ENCODE results near the gene TSPYL6. TPM values are rescaled to one million over a fixed set of nuclear protein-coding genes. Genes with fewer than 3 reads are reported as not detected.

The TSPYL6 gene
- polyA plus RNA-seq, 1 of the 3 experiments (the other 2 are of a cell fraction): not detected

DNA sequence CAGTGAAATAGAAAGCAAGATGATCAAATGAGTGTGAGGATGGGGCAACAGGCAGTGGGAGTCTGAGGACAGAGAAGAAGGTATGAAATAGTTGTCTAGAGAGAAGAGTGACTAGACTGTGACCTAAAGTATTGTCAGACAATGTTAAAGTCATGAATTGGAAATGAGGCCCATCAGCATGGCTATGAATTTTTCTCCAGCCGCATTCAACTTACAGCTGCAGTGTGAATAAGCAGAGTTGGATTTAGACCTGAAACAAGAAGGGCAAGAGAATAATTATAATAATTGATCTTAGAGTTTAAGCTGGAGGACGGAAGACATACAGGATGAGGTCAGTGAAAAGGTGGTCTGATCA is 4.2 kb upstream of the TSPYL6 start (continued):
- TF ChIP-seq, protein P1, sequence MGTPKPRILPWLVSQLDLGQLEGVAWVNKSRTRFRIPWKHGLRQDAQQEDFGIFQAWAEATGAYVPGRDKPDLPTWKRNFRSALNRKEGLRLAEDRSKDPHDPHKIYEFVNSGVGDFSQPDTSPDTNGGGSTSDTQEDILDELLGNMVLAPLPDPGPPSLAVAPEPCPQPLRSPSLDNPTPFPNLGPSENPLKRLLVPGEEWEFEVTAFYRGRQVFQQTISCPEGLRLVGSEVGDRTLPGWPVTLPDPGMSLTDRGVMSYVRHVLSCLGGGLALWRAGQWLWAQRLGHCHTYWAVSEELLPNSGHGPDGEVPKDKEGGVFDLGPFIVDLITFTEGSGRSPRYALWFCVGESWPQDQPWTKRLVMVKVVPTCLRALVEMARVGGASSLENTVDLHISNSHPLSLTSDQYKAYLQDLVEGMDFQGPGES (IDR thresholded peaks at IDR 0.05; ENCODE audit: low read depth, low read length): no peak
- TF ChIP-seq YY1 (IDR thresholded peaks at IDR 0.05; ENCODE audit: low read depth): no peak
- TF ChIP-seq FOSL2 (IDR thresholded peaks at IDR 0.05; ENCODE audit: borderline replicate concordance, low read depth): no peak

DNA sequence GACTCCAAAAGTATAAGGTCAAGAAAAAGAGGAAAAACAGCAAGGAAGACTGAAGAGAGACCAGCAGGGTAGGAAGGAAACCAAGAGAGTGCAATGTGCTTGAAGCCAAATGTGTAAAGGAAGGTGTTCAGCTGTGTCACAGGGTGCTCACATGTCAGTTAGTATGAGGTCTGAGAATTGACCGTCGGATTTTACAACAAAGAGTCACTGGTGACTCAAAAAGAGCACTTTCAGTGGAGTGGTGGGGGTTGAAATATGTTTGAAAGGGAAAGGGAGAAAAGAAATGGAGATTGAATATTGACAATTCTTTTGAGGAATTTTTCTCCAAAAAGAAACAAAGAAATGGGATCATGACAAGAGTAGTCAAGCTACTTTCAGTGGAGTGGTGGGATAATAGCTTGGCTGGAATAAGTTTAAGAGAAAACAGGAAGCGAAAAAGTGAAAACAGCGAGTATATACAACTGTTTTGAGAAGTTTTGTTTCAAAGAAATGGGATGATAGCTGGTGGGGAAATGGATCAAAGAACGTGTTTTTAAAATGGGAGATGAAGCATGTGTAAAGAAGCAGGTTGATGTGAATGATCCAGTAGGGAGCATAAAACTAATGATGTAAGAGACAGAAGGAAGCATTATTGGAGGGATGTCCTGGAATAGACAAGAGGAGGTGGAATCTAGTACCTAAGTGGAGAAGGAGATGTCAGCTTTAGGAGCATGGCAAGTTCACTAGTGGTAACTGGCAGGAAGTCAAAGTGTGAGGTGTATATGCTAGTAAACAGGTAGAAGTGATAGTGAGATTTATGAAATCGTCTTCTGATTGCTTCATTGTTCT is 3.6 kb upstream of the TSPYL6 start:
- Histone ChIP-seq H3K9me2 (no peaks in the 10 kb centered on the region), H3K36me3 (replicated peaks in 1 of 2; ENCODE audit: control insufficient read depth in 1 of 2, insufficient read depth in 2 of 2, low read length in 1 of 2) (no peaks in the 10 kb centered on the region), H3K4me1 (ENCODE audit: control insufficient read depth in 1 of 2, insufficient read depth in 2 of 2, low read depth in 1 of 2, low read length in 1 of 2) (peaks cover 0 to 3% of the 10 kb centered on the region in 2 experiments; a peak in 2 of 4 replicates), H3K79me2 (ENCODE audit: insufficient read depth) (no peaks in the 10 kb centered on the region), H3K4me2 (no peak overlapping the region), H3K4me3 (ENCODE audit: low read depth in 2 of 2, low read length in 1 of 2) (no peak overlapping the region), H3K27me3 (ENCODE audit: insufficient read depth) (no peaks in the 10 kb centered on the region), H2AFZ (ENCODE audit: low read depth) (no peak overlapping the region), H3K9me3 (no peaks in the 10 kb centered on the region), H3F3A (replicated peaks; ENCODE audit: insufficient read depth) (peaks cover 6% of the 10 kb centered on the region), H3K9ac (no peak overlapping the region), H3K27ac (ENCODE audit: low read depth in 2 of 2, low read length in 1 of 2) (no peak overlapping the region), H4K20me1 (ENCODE audit: insufficient read depth) (no peaks in the 10 kb centered on the region)
- WGBS (ENCODE audit: low lambda C conversion rate): 64% methylated on average over 6 of the region's 6 CpGs
- TF ChIP-seq, protein P2, sequence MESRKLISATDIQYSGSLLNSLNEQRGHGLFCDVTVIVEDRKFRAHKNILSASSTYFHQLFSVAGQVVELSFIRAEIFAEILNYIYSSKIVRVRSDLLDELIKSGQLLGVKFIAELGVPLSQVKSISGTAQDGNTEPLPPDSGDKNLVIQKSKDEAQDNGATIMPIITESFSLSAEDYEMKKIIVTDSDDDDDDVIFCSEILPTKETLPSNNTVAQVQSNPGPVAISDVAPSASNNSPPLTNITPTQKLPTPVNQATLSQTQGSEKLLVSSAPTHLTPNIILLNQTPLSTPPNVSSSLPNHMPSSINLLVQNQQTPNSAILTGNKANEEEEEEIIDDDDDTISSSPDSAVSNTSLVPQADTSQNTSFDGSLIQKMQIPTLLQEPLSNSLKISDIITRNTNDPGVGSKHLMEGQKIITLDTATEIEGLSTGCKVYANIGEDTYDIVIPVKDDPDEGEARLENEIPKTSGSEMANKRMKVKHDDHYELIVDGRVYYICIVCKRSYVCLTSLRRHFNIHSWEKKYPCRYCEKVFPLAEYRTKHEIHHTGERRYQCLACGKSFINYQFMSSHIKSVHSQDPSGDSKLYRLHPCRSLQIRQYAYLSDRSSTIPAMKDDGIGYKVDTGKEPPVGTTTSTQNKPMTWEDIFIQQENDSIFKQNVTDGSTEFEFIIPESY (IDR thresholded peaks at IDR 0.05; ENCODE audit: borderline replicate concordance, low read depth): no peak
- TF ChIP-seq NFIC (IDR thresholded peaks at IDR 0.05; ENCODE audit: borderline replicate concordance) (no peak), EP300 (IDR thresholded peaks at IDR 0.05; ENCODE audit: borderline replicate concordance in 1 of 2, low read depth in 1 of 2, low read length in 1 of 2) (no peak), MXI1 (IDR thresholded peaks at IDR 0.05; ENCODE audit: low read depth, low read length) (no peak), GABPA (IDR thresholded peaks at IDR 0.05; ENCODE audit: low read depth) (no peak), FOXM1 (IDR thresholded peaks at IDR 0.05; ENCODE audit: low read depth) (no peak), CHD2 (IDR thresholded peaks at IDR 0.05; ENCODE audit: low read length, partially characterized antibody) (no peak), SMC3 (IDR thresholded peaks at IDR 0.05; ENCODE audit: low read depth, low read length) (no peak), GATA2 (CRISPR knock-in tag; IDR thresholded peaks at IDR 0.05) (no peak), TEAD4 (IDR thresholded peaks at IDR 0.05; ENCODE audit: borderline replicate concordance, insufficient read depth) (no peak), ELF1 (IDR thresholded peaks at IDR 0.05) (no peak), RAD21 (IDR thresholded peaks at IDR 0.05; ENCODE audit: low read length) (no peak)
- TF ChIP-seq, protein P1 (IDR thresholded peaks at IDR 0.05; ENCODE audit: low read depth, low read length): no peak
- TF ChIP-seq, protein P3, sequence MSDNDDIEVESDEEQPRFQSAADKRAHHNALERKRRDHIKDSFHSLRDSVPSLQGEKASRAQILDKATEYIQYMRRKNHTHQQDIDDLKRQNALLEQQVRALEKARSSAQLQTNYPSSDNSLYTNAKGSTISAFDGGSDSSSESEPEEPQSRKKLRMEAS (IDR thresholded peaks at IDR 0.05; ENCODE audit: low read depth): no peak
- POLR2A ChIA-PET: no interaction called here
- CTCF ChIA-PET: no interaction called here
- no peak for DNase-seq

All from SK-N-SH (cell line).